Measurements from ENCODE around the gene SMIM7. TPM values are rescaled to one million over a fixed set of nuclear protein-coding genes. Genes with fewer than 3 reads are reported as not detected.

The SMIM7 gene
- total and polyA plus RNA-seq, 2 donors: 79.0 to 100 TPM

- WGBS: 97% methylated on average over 20 of the region's 20 CpGs
- no peak for DNase-seq (ENCODE audit: low read depth in 6 of 9, low spot score in 9 of 9)
- no peaks in the 10 kb centered on the region for H3K9me3 ChIP-seq (ENCODE audit: control insufficient read depth in 2 of 2, insufficient read depth in 1 of 2, low read length in 1 of 2)
- peaks cover 0 to 3% of the 10 kb centered on the region in 2 donors for H3K4me1 ChIP-seq (ENCODE audit: control insufficient read depth in 2 of 2, insufficient read depth in 2 of 2, low read length in 2 of 2)
- peaks cover under 1 to 9% of the 10 kb centered on the region in 2 donors for H3K36me3 ChIP-seq (ENCODE audit: control insufficient read depth in 2 of 2, insufficient read depth in 2 of 2, low read length in 1 of 2)
- no peak overlapping the region for H3K4me3 ChIP-seq (ENCODE audit: low read length in 2 of 2)
- H3K27me3 ChIP-seq (ENCODE audit: control insufficient read depth in 2 of 2, insufficient read depth in 1 of 2, low read length in 1 of 2): no peaks in the 10 kb centered on the region
- H3K27ac ChIP-seq (ENCODE audit: low read depth in 1 of 2, low read length in 1 of 2): no peak overlapping the region
These were observed 58.4 kb downstream of the SMIM7 start for GRCh38 chr19:16601378-16602052.

- WGBS: 97% methylated on average over 5 of the region's 5 CpGs
- Histone ChIP-seq H3K27me3 (ENCODE audit: control insufficient read depth in 2 of 2, insufficient read depth in 1 of 2, low read length in 1 of 2) (no peaks in the 10 kb centered on the region), H3K9me3 (ENCODE audit: control insufficient read depth in 2 of 2, insufficient read depth in 1 of 2, low read length in 1 of 2) (no peaks in the 10 kb centered on the region), H3K4me1 (ENCODE audit: control insufficient read depth in 2 of 2, insufficient read depth in 2 of 2, low read length in 2 of 2) (peaks cover 0 to 3% of the 10 kb centered on the region in 2 donors), H3K4me3 (ENCODE audit: low read length in 2 of 2) (no peak overlapping the region), H3K36me3 (ENCODE audit: control insufficient read depth in 2 of 2, insufficient read depth in 2 of 2, low read length in 1 of 2) (peaks cover 0 to 9% of the 10 kb centered on the region in 2 donors), H3K27ac (ENCODE audit: low read depth in 1 of 2, low read length in 1 of 2) (no peak overlapping the region)
- no peak for DNase-seq (ENCODE audit: low read depth in 6 of 9, low spot score in 9 of 9)
These were observed 59.1 kb downstream of the SMIM7 start for GRCh38 chr19:16600824-16601223.

GRCh38 chr19:16599655-16600346, 60.1 kb downstream of the SMIM7 start:
- 94% methylated on average over 6 of the region's 6 CpGs for WGBS
- H3K27ac ChIP-seq (ENCODE audit: low read depth in 1 of 2, low read length in 1 of 2): no peak overlapping the region
- H3K9me3 ChIP-seq (ENCODE audit: control insufficient read depth in 2 of 2, insufficient read depth in 1 of 2, low read length in 1 of 2): no peaks in the 10 kb centered on the region
- no peak for DNase-seq (ENCODE audit: low read depth in 6 of 9, low spot score in 9 of 9)
- no peaks in the 10 kb centered on the region for H3K27me3 ChIP-seq (ENCODE audit: control insufficient read depth in 2 of 2, insufficient read depth in 1 of 2, low read length in 1 of 2)
- H3K4me1 ChIP-seq (ENCODE audit: control insufficient read depth in 2 of 2, insufficient read depth in 2 of 2, low read length in 2 of 2): peaks cover 5 to 12% of the 10 kb centered on the region in 2 donors
- H3K36me3 ChIP-seq (ENCODE audit: control insufficient read depth in 2 of 2, insufficient read depth in 2 of 2, low read length in 1 of 2): peaks cover 0 to 3% of the 10 kb centered on the region in 2 donors
- no peak overlapping the region for H3K4me3 ChIP-seq (ENCODE audit: low read length in 2 of 2)

- Histone ChIP-seq H3K36me3 (ENCODE audit: control insufficient read depth in 2 of 2, insufficient read depth in 2 of 2, low read length in 1 of 2) (peaks cover 0 to 3% of the 10 kb centered on the region in 2 donors), H3K27me3 (ENCODE audit: control insufficient read depth in 2 of 2, insufficient read depth in 1 of 2, low read length in 1 of 2) (no peaks in the 10 kb centered on the region), H3K9me3 (ENCODE audit: control insufficient read depth in 2 of 2, insufficient read depth in 1 of 2, low read length in 1 of 2) (no peaks in the 10 kb centered on the region), H3K27ac (ENCODE audit: low read depth in 1 of 2, low read length in 1 of 2) (no peak overlapping the region), H3K4me1 (ENCODE audit: control insufficient read depth in 2 of 2, insufficient read depth in 2 of 2, low read length in 2 of 2) (peaks cover 14 to 22% of the 10 kb centered on the region in 2 donors), H3K4me3 (ENCODE audit: low read length in 2 of 2) (no peak overlapping the region)
- no peak for DNase-seq (ENCODE audit: low read depth in 6 of 9, low spot score in 9 of 9)
- WGBS: 95% methylated on average over 4 of the region's 4 CpGs
These were observed 61.1 kb downstream of the SMIM7 start for GRCh38 chr19:16598848-16599247.

GRCh38 chr19:16596399-16596798, 63.5 kb downstream of the SMIM7 start:
- 98% methylated on average over 9 of the region's 9 CpGs for WGBS

More at GRCh38 chr19:16596399-16596798, 63.5 kb downstream of the SMIM7 start:
- H3K27me3 ChIP-seq (ENCODE audit: control insufficient read depth in 2 of 2, insufficient read depth in 1 of 2, low read length in 1 of 2): no peaks in the 10 kb centered on the region
- H3K27ac ChIP-seq (ENCODE audit: low read depth in 1 of 2, low read length in 1 of 2): no peak overlapping the region
- H3K4me3 ChIP-seq (ENCODE audit: low read length in 2 of 2): no peak overlapping the region
- DNase-seq (ENCODE audit: low read depth in 6 of 9, low spot score in 9 of 9): no peak
- H3K36me3 ChIP-seq (ENCODE audit: control insufficient read depth in 2 of 2, insufficient read depth in 2 of 2, low read length in 1 of 2): no peaks in the 10 kb centered on the region
- H3K4me1 ChIP-seq (ENCODE audit: control insufficient read depth in 2 of 2, insufficient read depth in 2 of 2, low read length in 2 of 2): peaks cover 19 to 40% of the 10 kb centered on the region in 2 donors
- no peaks in the 10 kb centered on the region for H3K9me3 ChIP-seq (ENCODE audit: control insufficient read depth in 2 of 2, insufficient read depth in 1 of 2, low read length in 1 of 2)

Other genes starting within 250 kb of the SMIM7 start
- 6.0 TPM for gene EPS15L1, start 188.2 kb downstream of the SMIM7 start, total RNA-seq
- 19.0 TPM for gene EPS15L1, start 188.2 kb downstream of the SMIM7 start, polyA plus RNA-seq
- gene CALR3, start 164.0 kb downstream of the SMIM7 start, total RNA-seq: 0.05 TPM
- 0.09 TPM for gene CALR3, start 164.0 kb downstream of the SMIM7 start, polyA plus RNA-seq
- 1.3 TPM for gene C19orf44, start 163.8 kb downstream of the SMIM7 start, total RNA-seq
- 4.7 TPM for gene C19orf44, start 163.8 kb downstream of the SMIM7 start, polyA plus RNA-seq
- gene CHERP, start 117.7 kb downstream of the SMIM7 start, total RNA-seq: 2.5 TPM
- gene CHERP, start 117.7 kb downstream of the SMIM7 start, polyA plus RNA-seq: 25.4 TPM
- 13.1 TPM for gene SLC35E1, start 87.7 kb downstream of the SMIM7 start, total RNA-seq
- 31.3 TPM for gene SLC35E1, start 87.7 kb downstream of the SMIM7 start, polyA plus RNA-seq
- gene MED26, start 31.9 kb downstream of the SMIM7 start, total RNA-seq: 6.2 TPM
- 8.1 TPM for gene MED26, start 31.9 kb downstream of the SMIM7 start, polyA plus RNA-seq
- gene TMEM38A, start 995 bp upstream of the SMIM7 start, total RNA-seq: 1.4 TPM
- 3.2 TPM for gene TMEM38A, start 995 bp upstream of the SMIM7 start, polyA plus RNA-seq
- gene NWD1, start 59.7 kb upstream of the SMIM7 start, total RNA-seq: 0.57 TPM
- 0.98 TPM for gene NWD1, start 59.7 kb upstream of the SMIM7 start, polyA plus RNA-seq
- gene SIN3B, start 169.3 kb upstream of the SMIM7 start, total RNA-seq: 6.4 TPM
- gene SIN3B, start 169.3 kb upstream of the SMIM7 start, polyA plus RNA-seq: 32.8 TPM
- gene F2RL3, start 228.9 kb upstream of the SMIM7 start, total RNA-seq: 0.19 TPM
- 1.9 TPM for gene F2RL3, start 228.9 kb upstream of the SMIM7 start, polyA plus RNA-seq